IMR-90 (cell line): Measurements from ENCODE around the gene MAP3K13. TPM values are rescaled to one million over a fixed set of nuclear protein-coding genes. Genes with fewer than 3 reads are reported as not detected.
A peak's percentile ranks its signal among the peaks of the same experiment; 100 is the strongest.

Source experiments
- ATAC-seq: fragments of 200-7000 bp; cut with Tn5 transposase; 2 replicates; pipeline ENCODE4 v1.9.1; 2020; ENCODE audit warnings: low read depth, mild to moderate bottlenecking, moderate library complexity
- Bru-seq: library from RNA; stranded (reverse); fragments of 400-500 nt; gene quantifications from one replicate; lab custom pipeline; 2021; lab: Mats Ljungman, UMichigan
- BruChase-seq, 2 experiments: library from RNA; stranded (reverse); fragments of 400-500 nt; gene quantifications; one replicate each; lab custom pipeline; 2021; lab: Mats Ljungman, UMichigan
- BruUV-seq: library from RNA; stranded (reverse); fragments of 400-500 nt; replicated peaks from 2 replicates; lab custom pipeline; 2021; lab: Mats Ljungman, UMichigan
- CTCF ChIA-PET: fragments of 300-600 bp; formaldehyde crosslinking; extraction: SDS; loops from one replicate; lab custom pipeline; 2021; ENCODE audit warnings: antibody characterized with exemption; lab: Yijun Ruan, JAX
- POLR2A ChIA-PET: fragments of 300-600 bp; sonication (Branson Sonifier 250); formaldehyde crosslinking; loops from one replicate; lab custom pipeline; 2022; ENCODE audit warnings: antibody characterized with exemption; ENCODE audit not compliant: unreplicated experiment; lab: Charles Lee
- DNase-seq: peaks from one replicate; pipeline ENCODE4 v3.0.0; 2013
- H2AFZ ChIP-seq: replicated peaks from 2 replicates; pipeline ENCODE3; 2013; ENCODE audit warnings: low read length, mild to moderate bottlenecking; ENCODE audit not compliant: poor library complexity
- H2AK5ac ChIP-seq: 2 replicates; pipeline ENCODE4 v1.6.1; 2013; ENCODE audit warnings: low read depth, low read length, inconsistent platforms
- H2AK9ac ChIP-seq: replicated peaks from 2 replicates; pipeline ENCODE3; 2013; ENCODE audit warnings: mild to moderate bottlenecking, low read depth, low read length, moderate library complexity; ENCODE audit not compliant: poor library complexity
- H2BK120ac ChIP-seq: 2 replicates; pipeline ENCODE4 v1.6.1; 2013; ENCODE audit warnings: low read depth, low read length, inconsistent platforms
- H2BK15ac ChIP-seq: 3 replicates; pipeline ENCODE4 v1.6.1; 2013; ENCODE audit warnings: low read depth, low read length, inconsistent platforms
- H2BK20ac ChIP-seq: 2 replicates; pipeline ENCODE4 v1.6.1; 2013; ENCODE audit warnings: low read depth, mild to moderate bottlenecking, inconsistent platforms, low read length, moderate library complexity
- H2BK5ac ChIP-seq: 2 replicates; pipeline ENCODE4 v1.6.1; 2013; ENCODE audit warnings: mild to moderate bottlenecking, low read depth, low read length, inconsistent platforms; ENCODE audit not compliant: poor library complexity, severe bottlenecking
- H3K14ac ChIP-seq: replicated peaks from 2 replicates; pipeline ENCODE4 v1.6.1; 2013; ENCODE audit warnings: low read depth, low read length, inconsistent platforms
- H3K18ac ChIP-seq: 2 replicates; pipeline ENCODE4 v1.6.1; 2013; ENCODE audit warnings: low read depth, low read length, control low read depth
- H3K23ac ChIP-seq: 2 replicates; pipeline ENCODE4 v1.6.1; 2013; ENCODE audit warnings: low read depth, low read length, inconsistent platforms
- H3K27ac ChIP-seq: 2 replicates; pipeline ENCODE4 v1.5.1; 2013; ENCODE audit warnings: mild to moderate bottlenecking, control low read depth, low read length; ENCODE audit not compliant: insufficient read depth
- H3K27me3 ChIP-seq: 2 replicates; pipeline ENCODE4 v1.6.1; 2013; ENCODE audit warnings: low read length; ENCODE audit not compliant: control insufficient read depth, insufficient read depth
- H3K36me3 ChIP-seq: 2 replicates; pipeline ENCODE4 v1.6.1; 2013; ENCODE audit warnings: low read length, mixed read lengths; ENCODE audit not compliant: control insufficient read depth, insufficient read depth
- H3K4ac ChIP-seq: 2 replicates; pipeline ENCODE4 v1.6.1; 2013; ENCODE audit warnings: low read depth, low read length, inconsistent platforms
- H3K4me1 ChIP-seq: 2 replicates; pipeline ENCODE4 v1.6.1; 2013; ENCODE audit warnings: low read length, mixed read lengths; ENCODE audit not compliant: control insufficient read depth, insufficient read depth
- H3K4me2 ChIP-seq: 2 replicates; pipeline ENCODE4 v1.6.1; 2013; ENCODE audit warnings: low read depth, mild to moderate bottlenecking, control low read depth, low read length, moderate library complexity
- H3K4me3 ChIP-seq: 2 replicates; pipeline ENCODE4 v1.5.1; 2013; ENCODE audit warnings: low read depth, mild to moderate bottlenecking, control low read depth, low read length, moderate library complexity; ENCODE audit not compliant: insufficient read depth
- H3K56ac ChIP-seq: 2 replicates; pipeline ENCODE4 v1.6.1; 2013; ENCODE audit warnings: low read length, inconsistent platforms; ENCODE audit not compliant: insufficient read depth; ENCODE audit errors: extremely low read depth
- H3K79me1 ChIP-seq, 2 experiments: 2 replicates each; pipeline ENCODE4 v1.6.1; 2013; ENCODE audit warnings: low read length in 2 of 2, inconsistent platforms in 1 of 2, low read depth in 1 of 2
- H3K9ac ChIP-seq: 2 replicates; pipeline ENCODE4 v1.6.1; 2013; ENCODE audit warnings: low read depth, low read length, control low read depth
- H3K9me1 ChIP-seq: 2 replicates; pipeline ENCODE4 v1.6.1; 2013; ENCODE audit warnings: low read length, inconsistent platforms; ENCODE audit not compliant: insufficient read depth
- H3K9me3 ChIP-seq: 2 replicates; pipeline ENCODE4 v1.6.1; 2013; ENCODE audit warnings: low read length; ENCODE audit not compliant: control insufficient read depth, insufficient read depth
- H4K20me1 ChIP-seq: 2 replicates; pipeline ENCODE4 v1.6.1; 2013; ENCODE audit warnings: low read length, inconsistent platforms; ENCODE audit not compliant: insufficient read depth
- H4K5ac ChIP-seq: 2 replicates; pipeline ENCODE4 v1.6.1; 2013; ENCODE audit warnings: mild to moderate bottlenecking, low read depth, low read length, control low read depth
- H4K8ac ChIP-seq, 2 experiments: 2 replicates each; pipeline ENCODE4 v1.6.1; 2013; ENCODE audit warnings: low read depth in 2 of 2, low read length in 2 of 2, control low read depth in 1 of 2, inconsistent platforms in 1 of 2
- H4K91ac ChIP-seq: 2 replicates; pipeline ENCODE4 v1.6.1; 2013; ENCODE audit warnings: low read depth, low read length, inconsistent platforms; ENCODE audit not compliant: insufficient read depth
- MAFK ChIP-seq: IDR thresholded peaks from 2 replicates; pipeline ENCODE4 v1.6.1; 2012; ENCODE audit warnings: low read depth, low read length, improper control_type of control experiment
- RCOR1 ChIP-seq: IDR thresholded peaks from 2 replicates; pipeline ENCODE4 v1.6.1; 2012; ENCODE audit warnings: mild to moderate bottlenecking, low read length, improper control_type of control experiment; ENCODE audit not compliant: insufficient replicate concordance
- WGBS, 2 experiments: methylation state at CpG; one replicate each; pipeline versions ENCODE4 v1.1.5 to v1.1.7; 2013; ENCODE audit warnings: missing lambda C conversion rate in 2 of 2; ENCODE audit not compliant: insufficient read length in 1 of 2; ENCODE audit errors: extremely low coverage in 2 of 2; 5-methylcytosine and 5-hydroxymethylcytosine counted together
- dilution Hi-C: fragments of 300-500 bp; cut with HindIII; formaldehyde crosslinking; loops from one replicate; pipeline ENCODE4 v1.14.3; 2018; ENCODE audit warnings: low sequenced_read_pairs; ENCODE audit not compliant: unreplicated experiment
- in situ Hi-C: fragments of 300-500 bp; cut with MboI; formaldehyde crosslinking; loops from 3 replicates; pipeline ENCODE4 v1.14.3; 2019; ENCODE audit warnings: low sequenced_read_pairs, inconsistent platforms, mixed read lengths
- intact Hi-C: fragments of 100-400 bp; cut with micrococcal nuclease; formaldehyde crosslinking; loops from 2 replicates; pipeline ENCODE4 v1.10.0; 2022
- long read RNA-seq: library from polyadenylated mRNA; unstranded; transcript quantifications from one replicate; pipeline ENCODE4 v2.0.0, GENCODE V29; 2021; ENCODE audit not compliant: unreplicated experiment
- polyA plus RNA-seq, 3 experiments: library from polyadenylated mRNA; depleted of rRNA; stranded (reverse); fragments of >200 nt; gene quantifications; 2 replicates each; pipeline ENCODE4 v1.2.3, GENCODE V29; 2012; ENCODE audit warnings: low replicate concordance in 1 of 3
- total RNA-seq: library from RNA; depleted of rRNA; stranded (reverse); fragments of >200 nt; gene quantifications from 2 replicates; pipeline ENCODE4 v1.2.3, GENCODE V29; 2012; rRNA removed

The MAP3K13 gene
- 17.6 and 19.2 TPM in 2 replicates for total RNA-seq
- polyA plus RNA-seq (2012; rRNA removed): 8.6 and 9.9 TPM in 2 replicates
- polyA plus RNA-seq (2012; cell fraction: cytosol; rRNA removed): 2.5 and 2.8 TPM in 2 replicates
- polyA plus RNA-seq (2012; cell fraction: nucleus; rRNA removed; ENCODE audit: low replicate concordance): 1.3 and 5.4 TPM in 2 replicates
- Bru-seq, nascent RNA: percentile 64 among the genes with signal in this experiment
- percentile 73 among the genes with signal in this experiment for BruChase-seq, experiment 1, labeled RNA remaining after a 6-hour chase
- BruChase-seq, experiment 2, labeled RNA remaining after a 2-hour chase: percentile 69 among the genes with signal in this experiment
- long read RNA-seq, transcript MAP3K13-212 (3 exons, 1,681 nt): major isoform, 7 of 14 reads
- long read RNA-seq, partial matches to known transcripts: 0 of 14 reads
- long read RNA-seq, other reads (novel, unspliced or antisense): 7 of 14 reads

GRCh38 chr3:185362850-185363661 is at the start of gene MAP3K13:
Gene MAP3K13, plus strand, starts transcription at chr3:185363136. Its CDS starts 65,446 bp downstream, at chr3:185428582.
- Histone ChIP-seq H2AFZ (peak within 1 kb of the TSS; percentile 82), H4K8ac (peak within 1 kb of the TSS in 1 of 2 experiments; percentile 26; a peak in 2 of 4 replicates), H3K79me1 (no peaks in the 10 kb centered on the region), H3K18ac (no peak within 1 kb of the TSS), H3K4me2 (peak within 1 kb of the TSS; percentile 72), H3K27ac (no peak within 1 kb of the TSS), H3K9ac (peak within 1 kb of the TSS; percentile 47), H3K23ac (peak within 1 kb of the TSS; percentile 49), H2BK120ac (peak within 1 kb of the TSS; percentile 23; the same call in 1 of the 2 replicates), H3K9me3 (no peaks in the 10 kb centered on the region), H4K91ac (no peak within 1 kb of the TSS), H2BK5ac (no peak within 1 kb of the TSS), H3K4me1 (no peaks in the 10 kb centered on the region), H2AK9ac (no peak within 1 kb of the TSS), H3K14ac (0 out of 2 replicates have a peak within 1 kb of the TSS, but pooled peaks have one; percentile 15), H3K56ac (no peak within 1 kb of the TSS), H3K36me3 (no peaks in the 10 kb centered on the region), H2AK5ac (no peak within 1 kb of the TSS), H2BK20ac (no peak within 1 kb of the TSS), H2BK15ac (no peak within 1 kb of the TSS), H3K9me1 (no peaks in the 10 kb centered on the region), H3K4me3 (peak within 1 kb of the TSS; percentile 45), H3K27me3 (peaks cover 5% of the 10 kb centered on the region), H4K5ac (no peak within 1 kb of the TSS), H3K4ac (no peak within 1 kb of the TSS), H4K20me1 (peaks cover 2% of the 10 kb centered on the region; the same call in 1 of the 2 replicates)
- no TSS peak for BruUV-seq
- ChIA-PET POLR2A (no interaction called here), CTCF (interaction anchor here (1.0 to 1.2 kb wide), 3 partner anchors 9 to 297 kb away, joined by 3 to 5 read pairs (median 3); partner anchors contain the start of gene SENP2)
- WGBS, 2 experiments: no CpG with 5 or more reads among the region's 17 CpGs
- dilution Hi-C loops (no loop called here), intact Hi-C loops (loop anchor here (5.0 kb wide), 1 partner anchor 194 kb away; no protein-coding TSS in a partner anchor), in situ Hi-C loops (no loop called here)
- TF ChIP-seq RCOR1 (no peak), MAFK (0 out of 2 replicates have a peak, but pooled peaks have one; percentile 1)
- ATAC-seq (peak; percentile 99), DNase-seq (peak; percentile 94)
